Pulmonary artery endothelial cell (primary cell): Measurements from ENCODE around the gene TCF12. TPM values are rescaled to one million over a fixed set of nuclear protein-coding genes. Genes with fewer than 3 reads are reported as not detected.
"Not testable (repeated sequence)": the region's sequence is repeated elsewhere in the genome, so short reads cannot be mapped to it uniquely, and the experiment has no call there.

Experiments
- DNase-seq: peaks from one replicate; pipeline ENCODE4 v3.0.0-alpha.2; 2011; ENCODE audit warnings: low read depth, low spot score
- total RNA-seq: library from RNA; depleted of rRNA; stranded (reverse); fragments of >200 nt; gene quantifications from 2 replicates; pipeline ENCODE4 v1.2.3, GENCODE V29; 2014

TCF12 gene
- total RNA-seq, 1 donor from 2014 or later, result 62.6 TPM

- no peak for DNase-seq
Observed at GRCh38 chr15:56946150-56946549, 27.7 kb downstream of the TCF12 start.

GRCh38 chr15:56948000-56948763 lies 29.7 kb downstream of the TCF12 start:
- DNase-seq, result no peak

DNA sequence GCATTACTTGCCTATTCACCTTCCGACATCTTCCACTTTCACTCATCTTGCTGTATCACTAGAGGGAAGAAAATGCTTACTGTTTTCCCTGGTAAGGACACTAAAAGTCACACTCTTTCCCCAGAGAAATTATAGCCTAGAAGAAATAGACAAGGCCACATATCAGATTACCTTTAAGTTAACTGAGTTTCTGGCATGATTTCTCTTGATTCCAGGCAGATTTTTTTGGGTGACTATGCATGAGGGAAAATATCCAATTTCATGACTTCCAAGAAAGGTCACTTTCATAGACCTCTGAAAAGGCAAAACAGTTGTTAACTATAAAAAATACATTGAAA lies 30.3 kb downstream of the TCF12 start:
- no peak for DNase-seq

GRCh38 chr15:56950979-56951378 lies 32.5 kb downstream of the TCF12 start:
- DNase-seq, result no peak

GRCh38 chr15:56953790-56954189 lies 35.3 kb downstream of the TCF12 start:
- DNase-seq, result no peak

- DNase-seq, result not testable (repeated sequence)
Observed at GRCh38 chr15:56955011-56955410, 36.6 kb downstream of the TCF12 start.

DNA sequence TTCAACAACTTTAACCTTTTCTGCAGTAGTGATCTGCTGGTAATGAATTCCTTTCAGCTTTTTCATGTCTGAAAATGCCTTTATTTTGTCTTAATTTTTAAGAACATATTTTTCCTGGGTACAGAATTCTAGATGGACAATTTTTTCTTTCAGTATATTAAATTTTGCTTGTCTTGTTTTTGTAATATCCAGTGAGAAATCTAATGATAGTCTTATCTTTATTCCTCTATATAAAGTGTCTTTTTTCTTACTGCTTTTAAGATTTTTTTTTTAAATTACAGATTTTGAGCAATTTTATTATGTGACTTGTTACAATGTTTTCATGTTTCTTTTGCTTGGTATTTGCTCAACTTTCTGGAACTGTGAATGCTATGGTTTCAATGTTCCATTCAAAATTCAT lies 38.1 kb downstream of the TCF12 start:
- DNase-seq, result no peak

- DNase-seq, result no peak
Observed at GRCh38 chr15:56957812-56958406, 39.5 kb downstream of the TCF12 start.

DNA sequence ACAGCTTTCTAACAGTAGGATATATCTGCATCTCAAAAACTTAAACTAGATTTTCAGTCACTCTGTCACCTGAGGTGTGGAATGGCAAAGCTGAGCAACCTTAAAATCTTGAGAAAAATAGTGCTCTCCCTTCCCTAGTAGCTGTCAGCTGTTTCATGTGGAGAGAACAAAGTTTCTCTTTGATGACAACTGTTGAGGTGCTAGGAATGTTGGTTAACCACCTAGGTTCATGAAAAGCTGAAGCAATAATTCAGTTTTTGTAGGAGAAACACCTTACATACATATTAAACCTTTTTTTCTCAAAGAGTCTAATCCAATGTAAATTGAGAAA lies 40.8 kb downstream of the TCF12 start:
- DNase-seq, result no peak

- no peak for DNase-seq
Observed at GRCh38 chr15:56960116-56960515, 41.7 kb downstream of the TCF12 start.

- no peak for DNase-seq
Observed at GRCh38 chr15:56963126-56963525, 44.7 kb downstream of the TCF12 start.

DNA sequence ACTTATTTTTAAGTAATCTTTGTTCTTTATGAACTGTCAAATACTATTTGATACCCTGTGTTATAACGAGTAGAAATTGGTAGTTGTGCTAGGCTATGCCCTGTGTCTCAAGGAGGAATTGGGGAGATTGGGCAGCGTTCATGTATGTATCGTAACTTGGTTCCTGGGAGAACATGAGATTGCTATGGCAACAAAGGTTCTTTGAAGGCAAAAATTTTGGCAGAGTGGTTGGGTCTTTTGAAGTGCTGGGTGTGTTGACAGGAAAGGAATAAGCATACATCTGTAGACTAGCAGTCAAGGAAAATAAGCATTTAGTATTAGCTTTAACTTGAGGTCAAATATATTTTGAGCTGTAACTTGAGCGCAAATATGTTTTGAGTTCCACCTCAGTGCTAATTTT lies 45.3 kb downstream of the TCF12 start:
- no peak for DNase-seq

DNA sequence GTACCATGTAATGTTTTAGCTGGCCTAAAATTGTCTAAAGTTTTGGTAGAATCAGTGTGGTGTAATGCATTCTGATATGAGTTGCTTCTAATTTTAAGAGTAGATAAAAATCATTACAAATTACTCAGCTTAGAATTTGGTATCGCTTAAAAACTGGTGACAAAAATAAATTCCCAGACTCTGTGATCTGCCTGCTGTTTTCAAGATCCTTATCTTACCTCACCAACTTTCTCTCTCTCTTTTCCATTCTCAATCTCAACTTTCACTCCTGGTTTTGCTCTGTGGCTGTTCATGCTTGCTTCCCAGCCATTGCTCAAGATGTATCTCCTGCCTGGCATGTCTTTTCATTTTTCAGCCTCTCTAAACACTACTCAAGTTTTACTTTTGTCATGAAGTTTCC lies 45.7 kb downstream of the TCF12 start:
- no peak for DNase-seq

GRCh38 chr15:56965231-56966013 lies 47.0 kb downstream of the TCF12 start:
- no peak for DNase-seq

- DNase-seq, result no peak
Observed at GRCh38 chr15:56967336-56967735, 48.9 kb downstream of the TCF12 start.

DNA sequence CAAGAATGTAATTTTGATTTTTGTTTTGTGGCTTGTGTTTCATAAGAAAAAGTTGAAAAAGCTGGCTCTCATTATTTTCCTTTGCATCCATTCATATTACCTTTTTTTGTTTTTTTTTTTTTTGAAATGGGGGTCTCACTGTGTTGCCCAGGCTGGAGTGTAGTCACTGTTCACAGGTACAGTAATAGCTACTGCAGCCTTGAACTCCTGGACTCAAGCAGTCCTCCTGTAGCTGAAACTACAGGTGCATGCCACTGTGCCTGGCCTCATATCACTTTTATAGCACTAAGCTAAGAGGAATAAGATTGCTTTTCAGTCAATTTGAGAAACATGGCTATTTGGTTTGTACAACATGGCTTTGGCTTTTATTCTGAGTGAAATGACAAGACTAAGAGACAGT lies 49.8 kb downstream of the TCF12 start:
- DNase-seq, result no peak

DNA sequence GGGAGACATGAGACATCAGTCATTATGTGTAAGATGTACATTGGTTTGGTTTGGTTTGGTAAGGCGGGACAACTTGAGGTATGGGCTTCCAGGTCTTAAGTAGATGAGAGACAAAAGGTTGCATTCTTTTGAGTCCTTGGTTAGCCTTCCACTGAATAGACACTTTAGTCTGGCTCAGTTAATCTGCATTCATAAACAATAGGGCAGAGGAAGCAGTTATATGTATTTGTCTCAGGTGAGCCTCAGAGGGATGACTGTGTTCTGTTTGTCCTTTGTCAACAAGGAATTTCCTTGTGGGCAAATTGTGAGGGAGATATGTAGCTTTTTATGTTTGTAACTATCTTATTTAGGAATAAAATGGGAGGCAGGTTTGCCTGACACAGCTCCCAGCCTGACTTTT lies 50.4 kb downstream of the TCF12 start:
- no peak for DNase-seq

DNA sequence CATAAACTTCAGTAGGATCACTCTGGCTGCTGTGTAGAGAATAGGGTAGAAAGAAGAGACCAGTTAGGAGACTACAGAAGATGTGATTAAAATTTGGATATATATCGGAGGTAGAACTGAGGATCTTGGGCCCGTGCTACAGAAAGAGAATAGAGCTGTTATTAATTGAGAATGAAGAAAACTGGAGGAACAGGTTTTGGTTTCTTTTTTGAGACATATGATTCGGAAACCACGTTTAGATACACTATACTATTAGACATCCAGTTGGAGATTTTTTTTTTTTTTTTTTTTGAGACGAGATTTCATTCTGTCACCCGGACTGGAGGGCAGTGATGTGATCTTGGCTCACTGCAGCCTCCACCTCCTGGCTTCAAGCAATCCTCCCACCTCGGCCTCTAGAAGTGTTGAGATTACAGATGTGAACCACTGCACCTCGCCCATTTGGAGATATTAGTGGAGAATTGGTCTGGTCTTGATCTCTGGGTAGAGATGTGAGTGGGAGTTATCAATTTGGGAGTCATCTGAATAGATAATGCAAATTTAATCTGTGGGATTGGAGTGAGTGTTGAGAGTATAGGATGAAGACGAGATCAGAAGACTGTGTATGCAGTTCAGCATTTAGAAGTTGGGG lies 50.9 kb downstream of the TCF12 start:
- no peak for DNase-seq

GRCh38 chr15:56971571-56971970 lies 53.1 kb downstream of the TCF12 start:
- no peak for DNase-seq

DNA sequence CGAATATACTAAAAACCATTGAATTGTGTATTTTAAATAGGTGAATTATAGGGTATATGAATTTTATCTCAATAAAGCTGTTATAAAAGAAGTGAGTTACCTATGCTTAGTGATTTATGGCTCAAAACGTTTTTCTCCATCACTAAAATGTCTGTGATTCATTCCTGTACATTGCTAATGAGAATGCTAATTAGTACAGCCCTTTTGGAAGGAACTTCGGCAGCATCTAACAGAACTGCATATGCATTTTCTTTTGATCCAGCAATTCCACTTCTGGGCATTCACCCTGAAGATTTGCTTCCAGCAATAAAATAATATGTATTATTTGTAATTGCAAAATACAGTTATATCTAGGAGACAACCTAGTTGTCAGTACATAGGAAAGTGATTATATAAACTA lies 53.6 kb downstream of the TCF12 start:
- DNase-seq, result no peak

- DNase-seq, result no peak
Observed at GRCh38 chr15:56972426-56972825, 54.0 kb downstream of the TCF12 start.

DNA sequence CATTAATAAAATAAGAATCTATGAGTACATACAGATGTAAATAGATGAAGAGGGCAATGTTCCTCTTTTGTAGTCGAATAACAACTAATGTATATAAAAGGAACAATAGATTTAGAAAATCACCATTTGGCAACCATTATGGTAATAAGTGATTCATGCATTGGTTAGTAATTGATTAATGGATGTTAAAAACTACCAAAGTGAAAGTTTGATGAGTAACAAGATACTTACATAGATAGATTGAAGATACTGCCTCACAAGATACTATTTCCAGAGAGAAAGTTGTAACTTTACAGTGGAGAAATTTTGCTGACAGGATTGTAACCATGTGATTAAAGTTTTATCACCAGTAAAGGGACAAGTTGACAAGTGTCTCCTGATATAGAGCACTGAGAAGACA lies 55.0 kb downstream of the TCF12 start:
- no peak for DNase-seq
